ENCODE measurements around the gene BAIAP2.

Gene BAIAP2

GRCh38 chr17:81123052-81124048, 88.4 kb downstream of the BAIAP2 start:
- DNase-seq (ENCODE audit: low read depth in 2 of 2, low spot score in 1 of 2) = no peak

- no peak for DNase-seq (ENCODE audit: low read depth in 2 of 2, low spot score in 1 of 2)
These were observed 89.4 kb downstream of the BAIAP2 start for GRCh38 chr17:81124377-81124776.

- DNase-seq (ENCODE audit: low read depth in 2 of 2, low spot score in 1 of 2) = no peak
These were observed 90.7 kb downstream of the BAIAP2 start for GRCh38 chr17:81125573-81126081.

GRCh38 chr17:81126281-81127132, 91.6 kb downstream of the BAIAP2 start:
- DNase-seq (ENCODE audit: low read depth in 2 of 2, low spot score in 1 of 2) = no peak

- DNase-seq (ENCODE audit: low read depth in 2 of 2, low spot score in 1 of 2) = no peak
These were observed 92.1 kb downstream of the BAIAP2 start for GRCh38 chr17:81127133-81127455.

- no peak for DNase-seq (ENCODE audit: low read depth in 2 of 2, low spot score in 1 of 2)
These were observed 92.7 kb downstream of the BAIAP2 start for GRCh38 chr17:81127526-81128177.

GRCh38 chr17:81128338-81128737, 93.4 kb downstream of the BAIAP2 start:
- DNase-seq (ENCODE audit: low read depth in 2 of 2, low spot score in 1 of 2) = no peak

- no peak for DNase-seq (ENCODE audit: low read depth in 2 of 2, low spot score in 1 of 2)
These were observed 93.8 kb downstream of the BAIAP2 start for GRCh38 chr17:81128774-81129173.

GRCh38 chr17:81129289-81129688, 94.3 kb downstream of the BAIAP2 start:
- DNase-seq (ENCODE audit: low read depth in 2 of 2, low spot score in 1 of 2) = no peak

- DNase-seq (ENCODE audit: low read depth in 2 of 2, low spot score in 1 of 2) = no peak
These were observed 94.9 kb downstream of the BAIAP2 start for GRCh38 chr17:81129711-81130367.

GRCh38 chr17:81130385-81131361, 95.7 kb downstream of the BAIAP2 start:
- no peak for DNase-seq (ENCODE audit: low read depth in 2 of 2, low spot score in 1 of 2)

- no peak for DNase-seq (ENCODE audit: low read depth in 2 of 2, low spot score in 1 of 2)
These were observed 96.7 kb downstream of the BAIAP2 start for GRCh38 chr17:81131486-81132196.

GRCh38 chr17:81132197-81132540, 97.2 kb downstream of the BAIAP2 start:
- no peak for DNase-seq (ENCODE audit: low read depth in 2 of 2, low spot score in 1 of 2)

GRCh38 chr17:81132770-81133723, 98.1 kb downstream of the BAIAP2 start:
- no peak for DNase-seq (ENCODE audit: low read depth in 2 of 2, low spot score in 1 of 2)

- no peak for DNase-seq (ENCODE audit: low read depth in 2 of 2, low spot score in 1 of 2)
These were observed 99.3 kb downstream of the BAIAP2 start for GRCh38 chr17:81134064-81134781.

- no peak for DNase-seq (ENCODE audit: low read depth in 2 of 2, low spot score in 1 of 2)
These were observed 100.7 kb downstream of the BAIAP2 start for GRCh38 chr17:81135505-81136278.

- no peak for DNase-seq (ENCODE audit: low read depth in 2 of 2, low spot score in 1 of 2)
These were observed 101.4 kb downstream of the BAIAP2 start for GRCh38 chr17:81136366-81136765.

All from stimulated activated CD8-positive, alpha-beta memory T cell treated with anti-CD3 and anti-CD28 coated beads, Interleukin-4, amount 100 ng/mL, for 4 hours (primary cell).